Type B pancreatic cell (in vitro differentiated cells): ENCODE measurements around the gene NCAPH2. TPM values are rescaled to one million over a fixed set of nuclear protein-coding genes. Genes with fewer than 3 reads are reported as not detected.

Experiments used
- DNase-seq: peaks from one replicate; pipeline ENCODE4 v3.0.0; 2021; ENCODE audit warnings: mixed read lengths; ENCODE audit not compliant: unreplicated experiment; ENCODE audit errors: extremely low spot score
- H3K27ac Mint-ChIP-seq: 2 replicates; pipeline ENCODE4 v1.8.0; 2021; ENCODE audit warnings: mild to moderate bottlenecking, mixed read lengths
- H3K27me3 Mint-ChIP-seq: 2 replicates; pipeline ENCODE4 v1.8.0; 2021; ENCODE audit warnings: mixed read lengths
- H3K36me3 Mint-ChIP-seq: 2 replicates; pipeline ENCODE4 v1.8.0; 2021; ENCODE audit warnings: mixed read lengths
- H3K4me1 Mint-ChIP-seq: one replicate; pipeline ENCODE4 v1.8.0; 2021; ENCODE audit warnings: mixed read lengths; ENCODE audit not compliant: unreplicated experiment
- H3K4me3 Mint-ChIP-seq: 2 replicates; pipeline ENCODE4 v1.8.0; 2021; ENCODE audit warnings: mild to moderate bottlenecking, mixed read lengths
- H3K9me3 Mint-ChIP-seq: 2 replicates; pipeline ENCODE4 v1.8.0; 2021; ENCODE audit warnings: mixed read lengths
- CTCF ChIP-seq: fragments of 200-600 bp; sonication (generic); conservative IDR thresholded peaks from 2 replicates; pipeline ENCODE4 v1.5.0; 2021; ENCODE audit warnings: antibody characterized with exemption, mild to moderate bottlenecking
- total RNA-seq: library from RNA; stranded (reverse); gene quantifications from 2 replicates; pipeline ENCODE4 v1.2.1, GENCODE V29; 2021; ENCODE audit warnings: low replicate concordance

Gene NCAPH2
- total RNA-seq, 1 donor from 2014 or later, result 75.2 TPM

DNA sequence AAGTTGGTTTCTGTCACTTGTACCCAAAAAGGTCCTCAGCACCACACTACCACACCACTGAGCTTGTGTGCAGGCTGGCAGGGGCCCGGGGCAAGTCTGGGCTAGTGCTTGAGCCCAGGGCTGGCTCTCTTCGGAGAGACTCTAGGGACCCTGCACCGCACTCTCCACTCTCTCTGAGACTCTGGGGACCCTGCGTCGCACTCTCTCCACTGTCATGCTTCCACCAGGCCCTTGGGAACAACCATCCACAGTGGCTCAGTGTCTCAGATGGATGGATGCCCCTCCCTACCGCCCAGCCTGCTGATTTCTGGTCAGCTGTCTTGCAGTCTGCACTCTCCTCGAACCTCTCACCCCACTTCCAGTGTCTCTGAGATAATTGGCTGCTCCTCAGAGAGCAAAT is 31.2 kb upstream of the NCAPH2 start:
- H3K27me3 Mint-ChIP-seq, result peaks cover 38% of the 10 kb centered on the region
- H3K4me1 Mint-ChIP-seq, result peaks cover 34% of the 10 kb centered on the region
- DNase-seq, result no peak
- no peak for TF ChIP-seq CTCF
- H3K27ac Mint-ChIP-seq, result peak overlapping the region; percentile 77
- H3K9me3 Mint-ChIP-seq, result no peaks in the 10 kb centered on the region
- H3K4me3 Mint-ChIP-seq, result peak overlapping the region; percentile 73
- H3K36me3 Mint-ChIP-seq, result peaks cover 4% of the 10 kb centered on the region

- Mint-ChIP-seq H3K27me3 (peaks cover 38% of the 10 kb centered on the region), H3K27ac (no peak overlapping the region), H3K9me3 (no peaks in the 10 kb centered on the region), H3K36me3 (peaks cover 4% of the 10 kb centered on the region), H3K4me3 (peak overlapping the region; percentile 31), H3K4me1 (peaks cover 27% of the 10 kb centered on the region)
- no peak for TF ChIP-seq CTCF
- no peak for DNase-seq
Observed at GRCh38 chr22:50477923-50478322, 30.1 kb upstream of the NCAPH2 start.

- Mint-ChIP-seq H3K27ac (peak overlapping the region; percentile 44), H3K4me1 (peaks cover 13% of the 10 kb centered on the region), H3K36me3 (no peaks in the 10 kb centered on the region), H3K27me3 (peaks cover 38% of the 10 kb centered on the region), H3K4me3 (peak overlapping the region; percentile 78), H3K9me3 (no peaks in the 10 kb centered on the region)
- DNase-seq, result no peak
- TF ChIP-seq CTCF, result no peak
Observed at GRCh38 chr22:50479721-50480120, 28.3 kb upstream of the NCAPH2 start.

- no peak for TF ChIP-seq CTCF
- Mint-ChIP-seq H3K4me3 (peak overlapping the region; percentile 72), H3K9me3 (no peaks in the 10 kb centered on the region), H3K4me1 (peaks cover 12% of the 10 kb centered on the region), H3K36me3 (no peaks in the 10 kb centered on the region), H3K27ac (no peak overlapping the region), H3K27me3 (peaks cover 41% of the 10 kb centered on the region)
- DNase-seq, result no peak
Observed at GRCh38 chr22:50481045-50481439, 27.0 kb upstream of the NCAPH2 start.

- H3K4me3 Mint-ChIP-seq, result peak within 1 kb of the TSS; percentile 79
- no peak for DNase-seq
- H3K27ac Mint-ChIP-seq, result peak within 1 kb of the TSS; percentile 44
- peaks cover 45% of the 10 kb centered on the region for H3K27me3 Mint-ChIP-seq
- H3K4me1 Mint-ChIP-seq, result peaks cover 14% of the 10 kb centered on the region
- no peaks in the 10 kb centered on the region for H3K36me3 Mint-ChIP-seq
- TF ChIP-seq CTCF, result no peak
- H3K9me3 Mint-ChIP-seq, result no peaks in the 10 kb centered on the region
Observed at GRCh38 chr22:50481440-50482106, 26.5 kb upstream of the NCAPH2 start, which contains the start of gene ADM2. TSS of gene ADM2 (plus strand) at chr22:50481543. CDS start at chr22:50481848, 305 bp downstream.
